NOMO-1 (cell line): ENCODE data around the gene BTF3.
"Not testable (repeated sequence)": the region's sequence is repeated elsewhere in the genome, so short reads cannot be mapped to it uniquely, and the experiment has no call there.

Experiments used
- DNase-seq, 2 experiments: peaks; one replicate each; lab custom pipeline; 2025; ENCODE audit not compliant: unreplicated experiment in 2 of 2; lab: John Stamatoyannopoulos, UW

BTF3 gene

GRCh38 chr5:73485715-73486114 is 12.5 kb upstream of the BTF3 start:
- DNase-seq = no peak

GRCh38 chr5:73486119-73486899 is 11.9 kb upstream of the BTF3 start:
- DNase-seq = no peak

GRCh38 chr5:73487257-73487656 is 11.0 kb upstream of the BTF3 start:
- not testable (repeated sequence) for DNase-seq

GRCh38 chr5:73487815-73488214 is 10.4 kb upstream of the BTF3 start:
- DNase-seq = no peak

GRCh38 chr5:73488806-73489205 is 9.4 kb upstream of the BTF3 start:
- no peak for DNase-seq

GRCh38 chr5:73490088-73490487 is 8.2 kb upstream of the BTF3 start:
- DNase-seq = no peak

- DNase-seq = no peak
Measured at GRCh38 chr5:73491155-73491554, 7.1 kb upstream of the BTF3 start.

GRCh38 chr5:73493421-73493820 is 4.8 kb upstream of the BTF3 start:
- DNase-seq = no peak

- DNase-seq = no peak
Measured at GRCh38 chr5:73494721-73495120, 3.5 kb upstream of the BTF3 start.

- no peak for DNase-seq
Measured at GRCh38 chr5:73495772-73496335, 2.4 kb upstream of the BTF3 start.

GRCh38 chr5:73496984-73497457 is 1.2 kb upstream of the BTF3 start:
- peak in 1 of 2 experiments; percentile 22 for DNase-seq

GRCh38 chr5:73497497-73498056 is 665 bp upstream of the BTF3 start:
- no peak for DNase-seq

GRCh38 chr5:73499187-73499586 is 945 bp downstream of the BTF3 start:
- no peak for DNase-seq

- DNase-seq = no peak
Measured at GRCh38 chr5:73499756-73500155, 1.5 kb downstream of the BTF3 start.

- DNase-seq = no peak
Measured at GRCh38 chr5:73501406-73501805, 3.2 kb downstream of the BTF3 start.

- no peak for DNase-seq
Measured at GRCh38 chr5:73506459-73506955, 8.3 kb downstream of the BTF3 start.

GRCh38 chr5:73507062-73507461 is 8.8 kb downstream of the BTF3 start:
- DNase-seq = no peak

GRCh38 chr5:73508521-73508920 is 10.3 kb downstream of the BTF3 start:
- not testable (repeated sequence) for DNase-seq

GRCh38 chr5:73513996-73514395 is 15.8 kb downstream of the BTF3 start:
- no peak for DNase-seq

- no peak for DNase-seq
Measured at GRCh38 chr5:73514418-73514817, 16.2 kb downstream of the BTF3 start.

- DNase-seq = no peak
Measured at GRCh38 chr5:73515232-73515631, 17.0 kb downstream of the BTF3 start.
